NCI-H524 treated with DMSO at 0.1 percent for 48 hours (cell line): ENCODE measurements around the gene ADAMTS16.

Experiments used
- DNase-seq: peaks from one replicate; lab custom pipeline; 2025; lab: John Stamatoyannopoulos, UW

Gene ADAMTS16

GRCh38 chr5:5141625-5142525, 1.7 kb downstream of the ADAMTS16 start:
- DNase-seq, result peak; percentile 18

GRCh38 chr5:5144441-5144840, 4.3 kb downstream of the ADAMTS16 start:
- DNase-seq, result no peak

GRCh38 chr5:5145651-5146529, 5.8 kb downstream of the ADAMTS16 start:
- no peak for DNase-seq

DNA sequence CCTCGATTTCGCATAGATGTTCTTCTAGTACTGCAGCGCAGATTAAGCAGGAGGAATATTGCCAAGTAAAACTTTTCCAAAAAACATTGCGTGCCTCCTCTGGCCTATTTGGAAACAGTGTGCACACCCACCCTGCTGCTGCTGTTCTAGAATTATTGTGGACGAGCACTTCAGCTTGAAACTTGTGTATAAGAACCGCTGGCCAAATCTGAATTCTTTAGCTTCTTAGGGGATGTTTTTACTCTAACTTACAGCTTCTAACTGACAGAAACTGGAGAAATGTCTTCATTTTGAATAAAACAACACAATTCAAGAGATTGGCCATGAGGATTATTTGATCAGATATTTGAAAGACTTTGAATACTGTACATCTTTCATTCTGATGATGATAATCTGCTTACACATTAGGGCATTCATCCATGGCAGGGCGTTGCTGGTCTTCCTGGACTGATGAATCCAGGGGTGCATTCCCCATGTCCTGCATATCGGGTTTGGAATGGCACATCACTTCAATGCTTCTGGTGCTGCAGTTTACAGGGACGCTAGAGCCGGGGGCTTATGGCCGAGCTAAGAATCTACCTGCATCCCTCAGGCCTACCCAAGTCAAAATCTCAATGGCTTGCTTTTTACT, 6.5 kb downstream of the ADAMTS16 start:
- no peak for DNase-seq

DNA sequence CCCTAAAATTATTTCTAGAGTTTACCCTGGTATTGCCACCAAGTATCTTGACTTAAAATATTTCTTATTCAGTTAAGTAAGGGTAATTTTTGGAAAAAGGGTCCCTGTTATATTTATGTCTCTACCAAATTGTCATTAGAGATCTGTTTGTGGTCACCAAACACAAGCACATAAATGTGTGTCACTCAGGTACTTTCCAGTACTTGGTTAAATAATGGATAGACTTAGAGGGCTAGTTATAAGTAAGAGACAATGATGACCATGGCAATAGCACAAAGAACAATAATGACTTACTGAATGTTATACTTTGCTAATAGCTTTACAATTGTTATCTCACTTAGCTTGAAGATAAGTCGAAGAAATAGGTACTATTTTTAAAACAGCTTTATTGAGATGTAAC, 9.0 kb downstream of the ADAMTS16 start:
- DNase-seq, result no peak

GRCh38 chr5:5150667-5151066, 10.5 kb downstream of the ADAMTS16 start:
- DNase-seq, result no peak

DNA sequence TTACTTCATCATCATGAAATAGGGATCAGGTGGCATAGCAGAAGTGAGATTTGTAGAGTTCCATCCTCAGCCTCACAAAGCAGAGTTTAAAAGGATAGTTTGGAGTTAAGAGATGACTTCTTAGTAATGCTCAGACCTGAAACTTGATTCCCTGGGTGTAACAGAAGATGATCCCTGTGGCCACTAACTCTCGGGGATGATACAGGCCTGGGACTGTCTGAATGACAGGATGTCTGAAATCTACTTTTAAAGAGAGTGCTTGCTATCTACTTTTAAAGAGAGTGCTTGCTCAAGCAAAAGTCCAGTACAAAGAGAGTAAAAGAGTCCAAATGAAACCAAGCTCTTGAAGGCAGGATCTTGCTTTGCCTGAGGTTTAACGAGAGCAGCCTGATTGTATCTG, 14.6 kb downstream of the ADAMTS16 start:
- no peak for DNase-seq

DNA sequence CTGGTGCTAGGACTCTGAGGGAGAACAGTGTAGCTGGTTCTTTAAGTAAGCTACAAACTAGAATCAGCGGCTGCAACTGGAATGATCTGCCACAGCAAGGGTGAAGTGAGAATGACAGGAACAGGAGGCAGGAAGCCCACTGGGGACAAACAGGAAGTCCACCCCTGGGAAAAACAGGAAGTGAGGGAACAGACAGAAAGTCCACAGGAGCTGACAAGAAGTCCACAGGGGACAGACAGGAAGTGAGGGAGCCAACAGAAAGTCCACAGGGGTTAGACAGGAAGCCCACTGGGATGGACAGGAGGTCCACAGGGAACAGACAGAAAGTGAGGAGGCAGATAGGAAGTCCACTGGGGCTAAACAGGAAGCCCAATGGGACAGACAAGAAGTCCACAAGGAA, 15.5 kb downstream of the ADAMTS16 start:
- no peak for DNase-seq

GRCh38 chr5:5156471-5157082, 16.4 kb downstream of the ADAMTS16 start:
- peak; percentile 11 for DNase-seq

GRCh38 chr5:5158472-5158895, 18.4 kb downstream of the ADAMTS16 start:
- no peak for DNase-seq

DNA sequence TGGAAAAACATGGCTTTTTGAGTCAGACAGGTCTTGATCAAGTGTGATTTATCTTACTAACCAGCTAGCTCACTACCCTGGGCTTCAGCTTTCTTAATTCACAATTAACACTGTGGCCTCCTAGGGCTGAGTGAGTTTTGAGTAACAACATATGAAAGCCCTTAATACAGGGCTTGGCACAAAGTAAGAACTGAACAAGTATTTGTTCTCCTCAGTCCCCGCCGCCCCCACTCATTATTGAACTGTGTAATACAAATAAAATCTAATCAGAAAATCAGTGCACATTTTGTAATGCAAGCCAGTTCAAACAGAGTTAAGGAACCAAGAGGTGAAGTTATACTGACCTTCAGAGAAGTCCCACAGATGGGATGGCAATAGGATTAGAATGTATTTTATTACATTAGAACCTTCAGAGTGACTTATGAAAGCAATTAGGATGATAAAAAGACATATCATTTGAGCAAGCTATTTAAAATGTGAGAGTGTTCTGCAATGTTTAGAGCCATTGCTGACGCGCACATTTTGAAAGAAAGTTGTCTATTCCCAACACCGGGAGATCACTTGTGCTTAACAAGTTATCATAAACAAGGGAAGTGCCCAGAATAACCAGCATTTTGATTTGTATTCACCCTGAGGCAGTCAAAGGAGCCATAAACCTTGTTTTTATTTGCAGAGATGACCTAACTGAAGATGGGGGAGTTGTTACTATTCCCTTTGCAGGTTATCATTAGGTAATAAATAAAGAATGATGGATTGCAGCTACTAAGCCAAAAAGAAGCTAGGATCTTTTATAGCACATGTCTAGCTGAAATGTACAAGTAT, 19.4 kb downstream of the ADAMTS16 start:
- no peak for DNase-seq

DNA sequence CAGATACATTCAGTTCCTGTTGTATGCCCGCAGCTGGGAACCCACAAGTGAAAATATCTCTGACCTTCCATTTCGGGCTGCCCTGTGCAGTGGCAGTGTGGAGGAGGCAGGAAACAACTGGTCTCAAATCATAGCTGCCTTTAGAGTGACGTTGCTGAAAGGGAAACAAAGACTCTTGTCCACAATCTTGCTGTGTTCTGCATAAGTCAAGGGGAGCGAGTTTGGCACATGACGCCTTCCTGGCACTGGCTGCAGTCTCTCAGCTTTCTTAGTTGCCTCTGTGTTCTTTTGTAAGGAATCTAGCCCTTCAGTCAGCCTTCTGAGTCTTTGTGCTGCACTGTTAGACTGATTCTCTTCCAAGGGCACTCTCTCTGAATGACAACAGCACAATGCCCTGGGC, 24.0 kb downstream of the ADAMTS16 start:
- DNase-seq, result no peak

- DNase-seq, result no peak
Measured at GRCh38 chr5:5165541-5166002, 25.4 kb downstream of the ADAMTS16 start.

GRCh38 chr5:5169466-5169865, 29.3 kb downstream of the ADAMTS16 start:
- DNase-seq, result no peak

DNA sequence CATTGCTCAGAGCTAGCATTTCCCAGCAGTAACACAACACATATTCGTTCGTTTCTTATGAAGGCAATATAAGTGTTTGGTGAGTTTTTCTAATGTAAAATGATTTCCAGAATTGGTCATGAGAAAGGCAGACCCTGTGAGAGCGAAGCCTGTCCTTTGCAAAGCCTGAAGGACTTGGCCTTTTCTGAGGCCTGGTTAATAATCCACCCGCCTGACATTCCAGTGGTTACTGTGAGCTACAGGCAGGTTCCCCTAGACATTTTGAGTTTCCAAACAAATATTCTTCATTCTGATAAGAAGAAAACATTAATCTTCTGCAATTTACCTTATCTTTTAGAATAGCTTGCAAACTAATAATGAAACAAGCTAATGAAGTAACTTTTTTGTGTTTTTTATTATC, 38.0 kb downstream of the ADAMTS16 start:
- no peak for DNase-seq

- DNase-seq, result no peak
Measured at GRCh38 chr5:5178580-5178979, 38.5 kb downstream of the ADAMTS16 start.

DNA sequence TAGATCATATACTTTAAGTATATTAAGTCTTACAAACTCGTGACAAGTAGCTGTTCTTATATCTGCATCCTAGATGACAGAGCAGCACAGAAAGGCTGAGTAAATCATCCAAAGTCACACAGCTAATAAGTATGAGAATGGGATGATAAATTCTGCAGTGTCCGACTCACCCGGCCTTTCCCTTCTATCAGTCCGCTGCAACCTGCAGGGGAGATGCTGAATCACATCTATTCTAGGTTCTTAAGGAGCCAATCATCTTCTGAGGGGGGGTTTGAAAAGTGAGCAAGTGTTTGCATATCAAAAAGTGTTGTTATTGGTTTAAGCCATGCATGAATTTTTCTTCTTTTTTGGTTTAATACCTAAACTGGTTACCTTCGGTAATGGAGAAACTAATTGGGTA, 38.9 kb downstream of the ADAMTS16 start:
- no peak for DNase-seq

DNA sequence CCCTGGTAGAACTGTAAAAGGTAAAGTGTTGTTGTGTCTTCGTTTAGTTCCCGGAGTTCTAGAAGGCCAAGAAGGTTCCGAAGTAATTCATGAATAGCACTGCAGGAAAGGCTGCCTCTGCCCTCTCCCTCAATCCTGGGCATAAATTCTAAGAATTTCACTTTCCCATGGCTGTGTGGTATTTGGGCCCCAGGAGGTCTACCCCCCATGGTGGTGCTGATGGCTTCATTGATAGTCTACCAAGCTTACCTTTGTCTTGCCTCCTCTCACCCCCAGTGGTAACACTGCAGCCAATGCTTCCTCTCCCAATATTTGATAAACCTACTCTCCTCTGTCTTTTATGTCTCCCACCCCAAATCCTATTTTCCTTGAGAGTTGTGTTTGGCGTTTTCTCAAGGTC, 39.5 kb downstream of the ADAMTS16 start:
- DNase-seq, result no peak

- DNase-seq, result no peak
Measured at GRCh38 chr5:5181650-5182324, 41.7 kb downstream of the ADAMTS16 start.

DNA sequence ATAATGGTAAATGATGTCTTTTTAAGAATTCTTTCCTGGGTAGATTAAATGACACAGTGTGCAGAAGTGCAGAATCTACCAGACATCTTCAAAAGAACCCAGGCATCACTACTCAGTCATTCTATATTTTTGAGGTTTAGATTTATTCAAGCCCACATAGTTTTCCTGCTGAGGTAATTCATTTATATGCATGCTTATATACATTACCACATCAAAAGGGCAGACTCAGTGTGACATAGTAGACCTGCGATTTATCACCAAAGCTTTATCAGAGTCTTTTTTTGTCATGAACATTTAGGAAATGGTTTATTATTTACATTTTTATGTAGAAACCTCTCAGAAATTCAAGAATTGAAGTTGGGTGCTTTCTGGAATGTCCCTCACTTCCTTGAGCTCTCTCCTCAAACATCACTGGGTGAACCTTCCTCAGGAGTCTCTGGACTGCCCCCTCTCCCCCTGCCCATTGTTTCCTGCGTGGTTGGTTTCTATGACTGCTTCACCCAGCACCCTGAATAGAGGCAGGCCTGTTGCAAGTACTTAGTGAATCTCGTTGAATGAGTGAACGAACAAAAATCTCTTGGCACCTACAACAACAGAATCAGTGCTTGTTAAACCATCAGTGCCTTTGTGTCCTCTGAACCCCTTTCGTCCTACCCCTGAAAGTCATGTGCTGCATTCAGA, 42.5 kb downstream of the ADAMTS16 start:
- DNase-seq, result no peak
